HG02852 (cell line): ENCODE data around the gene NFIC.

ENCODE experiments used
- ATAC-seq: cut with Tn5 transposase; IDR thresholded peaks from one replicate; pipeline ENCODE4 v1.9.1; 2021; ENCODE audit warnings: mild to moderate bottlenecking, moderate library complexity; ENCODE audit not compliant: unreplicated experiment

Gene NFIC

DNA sequence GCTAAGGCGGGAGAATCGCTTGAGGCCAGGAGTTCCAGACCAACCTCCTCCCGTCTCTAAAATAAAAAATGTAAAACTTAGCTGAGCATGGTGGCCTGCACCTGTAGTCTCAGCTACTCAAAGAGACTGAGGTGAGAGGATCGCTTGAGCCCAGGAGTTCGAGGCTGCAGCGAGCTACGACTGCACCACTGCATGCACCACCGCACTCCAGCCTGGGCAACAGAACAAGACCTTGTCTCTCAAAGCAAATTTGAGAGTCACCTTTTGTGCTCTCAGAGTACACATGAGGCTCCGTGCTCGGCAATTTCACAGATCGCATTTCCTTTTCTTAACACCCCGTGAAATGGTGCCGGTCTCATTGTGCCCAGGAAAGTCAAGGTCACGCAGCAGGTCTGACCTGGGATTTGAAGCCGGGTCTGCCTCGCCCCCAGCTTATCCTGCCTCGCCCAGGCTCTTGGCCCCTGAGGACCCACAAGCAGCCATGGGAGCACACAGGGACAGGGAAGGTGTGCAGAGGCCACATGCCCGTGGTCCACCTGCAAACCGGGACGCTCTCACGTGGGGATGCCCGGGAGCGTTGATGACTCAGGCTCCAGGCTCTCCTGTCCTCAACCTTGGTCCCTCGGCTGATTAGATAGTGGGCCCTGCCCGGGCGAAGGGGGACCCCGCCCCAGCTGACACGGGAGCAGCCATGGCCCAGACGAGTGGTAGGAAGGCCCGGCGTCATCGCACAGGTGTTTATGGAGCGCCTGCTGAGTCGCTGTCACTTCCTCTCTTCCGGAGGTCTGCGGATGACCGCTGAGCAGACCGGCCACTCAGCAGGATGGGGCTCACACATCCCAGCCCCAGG, 115.1 kb downstream of the NFIC start:
- ATAC-seq: no peak

DNA sequence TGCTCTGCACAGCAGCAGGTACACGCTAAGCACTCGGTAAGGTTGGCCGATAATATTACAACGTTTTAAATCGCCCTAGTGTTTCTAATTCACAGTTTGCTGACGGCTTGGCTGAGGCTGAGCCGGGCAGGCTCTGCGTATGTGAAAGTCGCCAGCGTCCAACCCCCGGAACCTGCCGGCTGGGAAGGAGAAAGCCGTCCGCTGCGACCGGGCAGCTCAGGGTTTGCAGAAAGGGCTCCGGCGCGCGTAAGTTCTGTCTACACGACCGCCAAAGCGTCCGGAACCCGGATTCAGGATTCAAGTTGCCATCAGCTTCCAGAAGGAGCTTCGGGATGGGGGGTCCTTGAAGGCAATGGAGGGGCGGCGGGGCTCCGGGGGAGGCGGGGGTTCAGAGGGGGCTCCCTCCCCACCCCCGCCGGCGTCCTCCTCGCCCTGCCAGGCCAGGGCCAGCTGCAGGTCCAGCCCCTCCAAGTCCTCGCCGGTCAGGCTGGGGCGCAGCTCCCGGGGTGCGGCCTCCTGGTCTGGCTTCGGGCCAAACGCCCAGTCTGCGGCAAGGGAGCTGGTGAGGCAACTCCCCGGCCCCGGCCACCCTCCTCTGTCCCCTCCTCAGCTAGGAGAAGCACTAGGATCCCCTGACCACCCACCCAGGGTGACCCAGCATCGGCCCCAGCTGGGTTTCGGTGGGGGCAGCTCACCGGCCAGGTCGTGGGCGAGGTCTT, 116.3 kb downstream of the NFIC start:
- ATAC-seq: no peak

DNA sequence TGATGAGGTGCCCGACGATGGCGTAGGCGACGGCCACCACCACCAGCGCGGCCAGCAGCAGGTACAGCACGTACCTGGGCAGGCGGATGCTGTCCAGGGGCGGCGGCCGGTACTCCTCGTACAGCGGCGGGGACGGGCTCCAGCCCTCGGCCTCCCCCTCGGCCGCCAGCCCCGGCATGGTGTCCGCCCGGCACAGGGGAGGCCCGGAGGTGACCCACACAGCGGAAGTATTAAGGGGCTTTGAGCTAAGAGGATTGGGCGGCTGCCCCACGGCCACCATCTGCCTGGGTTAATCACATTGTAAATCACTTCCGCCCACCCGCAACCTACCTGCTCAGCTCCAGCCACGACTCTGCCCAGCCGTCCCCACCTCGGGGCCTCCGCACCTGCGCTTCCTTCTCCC, 116.8 kb downstream of the NFIC start, which contains the start of gene SMIM44:
Gene SMIM44, minus strand, starts transcription at position 216 of the 403 bp plus-strand sequence. Its CDS starts 38 bp downstream, at position 178.
- no peak for ATAC-seq

DNA sequence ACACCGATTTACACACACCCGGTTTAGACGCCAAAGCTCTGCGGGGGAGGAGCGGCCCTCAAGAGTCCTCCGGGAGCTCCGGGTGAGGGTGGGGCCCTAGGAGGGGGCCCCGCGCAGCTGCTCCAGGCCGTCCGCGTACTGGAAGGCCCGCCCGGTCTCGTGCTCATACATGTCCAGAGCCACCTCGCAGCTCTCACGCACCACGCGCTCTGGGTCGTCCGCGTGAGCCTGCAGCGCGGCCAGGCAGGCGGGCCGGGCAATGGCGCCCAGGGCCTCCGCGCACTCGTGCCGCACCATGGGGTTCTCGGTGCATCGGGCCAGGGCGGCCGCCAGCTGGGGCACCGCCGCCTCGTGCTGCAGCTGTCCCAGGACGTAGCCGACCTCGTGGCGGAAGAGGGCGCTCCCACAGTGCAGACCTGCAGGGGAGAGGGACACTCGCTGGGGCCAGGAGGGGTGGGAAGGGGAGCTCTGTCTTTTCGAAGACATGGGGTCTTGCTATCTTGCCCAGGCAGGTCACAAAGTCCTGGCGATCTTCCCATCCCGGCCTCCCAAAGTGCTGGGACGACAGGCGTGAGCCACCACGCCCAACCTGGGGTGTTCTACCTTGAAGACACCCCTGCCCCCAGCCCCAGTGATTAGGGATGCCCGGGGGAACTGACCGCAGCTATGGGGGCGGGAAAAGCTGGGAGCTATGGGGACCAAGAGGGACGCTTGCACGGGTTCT, 125.2 kb downstream of the NFIC start:
- no peak for ATAC-seq

DNA sequence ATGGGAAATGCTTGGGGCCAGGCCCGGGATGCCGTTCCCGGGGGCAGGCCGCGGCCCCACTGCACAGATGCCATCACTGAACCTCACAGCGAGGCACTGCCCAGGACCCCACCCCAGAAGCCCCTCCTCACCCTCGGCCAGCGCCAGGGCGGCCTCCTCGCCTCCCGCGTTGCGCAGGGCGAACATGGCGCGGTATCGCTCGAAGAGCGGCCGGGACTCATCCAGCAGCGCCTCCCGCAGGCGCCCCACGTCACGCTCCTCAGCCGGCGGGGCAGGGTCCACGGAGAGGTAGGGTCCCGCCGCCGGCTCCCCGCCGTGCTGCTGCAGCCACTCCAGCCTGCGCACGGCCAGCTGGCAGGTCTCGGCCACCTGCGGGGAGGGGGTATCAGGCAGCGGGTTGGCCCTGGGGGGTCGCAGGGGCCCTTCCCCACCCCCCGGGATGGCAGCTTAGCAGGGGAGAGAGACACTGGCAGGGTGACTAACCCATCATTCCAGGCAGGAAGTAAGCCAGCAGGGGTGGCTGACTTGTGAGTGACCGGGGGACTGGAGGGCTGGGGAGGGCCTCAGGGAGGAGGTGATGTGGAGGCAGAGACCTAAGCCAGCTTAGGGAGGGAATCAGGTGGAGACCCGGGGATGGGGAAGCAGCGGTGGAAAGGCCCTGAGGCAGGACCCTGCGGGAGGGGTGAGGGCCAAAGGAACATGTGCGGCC, 125.9 kb downstream of the NFIC start:
- ATAC-seq: no peak

DNA sequence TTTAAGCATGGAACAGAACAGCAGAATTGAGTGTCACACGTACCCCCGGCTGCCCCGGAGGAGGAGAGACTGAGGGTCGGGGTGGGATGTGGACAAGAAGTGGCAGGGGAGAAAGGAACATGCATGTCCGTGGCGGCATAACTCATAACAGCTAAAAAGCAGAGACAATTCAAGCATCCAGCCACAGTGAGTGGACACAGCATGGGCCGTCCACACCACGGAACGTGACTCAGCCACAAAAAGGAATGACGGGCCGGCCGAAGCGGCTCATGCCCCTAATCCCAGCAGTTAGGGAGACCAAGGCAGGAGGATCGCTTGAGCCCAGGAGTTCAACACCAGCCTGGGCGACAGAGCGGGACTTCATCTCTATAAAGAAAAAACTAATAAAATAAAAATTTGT, 126.5 kb downstream of the NFIC start:
- ATAC-seq: no peak

DNA sequence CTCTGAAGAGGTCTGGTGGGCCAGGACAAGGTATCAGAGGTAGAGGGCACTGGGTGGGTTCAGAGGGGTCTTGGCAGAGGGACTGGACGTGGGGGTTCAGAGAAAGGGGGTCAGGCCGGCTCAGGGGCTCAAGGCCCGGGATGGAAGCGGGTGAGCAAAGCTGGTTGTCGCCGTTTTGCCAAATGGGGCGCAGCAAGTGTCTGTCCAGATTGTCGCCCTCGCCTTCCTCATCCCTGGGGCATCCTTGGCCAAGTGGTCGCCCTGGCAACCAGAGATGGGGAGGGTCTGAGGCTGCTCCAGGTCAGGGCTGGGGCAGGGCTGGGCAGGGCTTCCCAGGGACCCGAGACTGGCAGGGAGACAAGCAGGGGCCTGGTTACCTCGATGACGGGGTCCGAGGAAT, 127.3 kb downstream of the NFIC start:
- ATAC-seq: no peak

DNA sequence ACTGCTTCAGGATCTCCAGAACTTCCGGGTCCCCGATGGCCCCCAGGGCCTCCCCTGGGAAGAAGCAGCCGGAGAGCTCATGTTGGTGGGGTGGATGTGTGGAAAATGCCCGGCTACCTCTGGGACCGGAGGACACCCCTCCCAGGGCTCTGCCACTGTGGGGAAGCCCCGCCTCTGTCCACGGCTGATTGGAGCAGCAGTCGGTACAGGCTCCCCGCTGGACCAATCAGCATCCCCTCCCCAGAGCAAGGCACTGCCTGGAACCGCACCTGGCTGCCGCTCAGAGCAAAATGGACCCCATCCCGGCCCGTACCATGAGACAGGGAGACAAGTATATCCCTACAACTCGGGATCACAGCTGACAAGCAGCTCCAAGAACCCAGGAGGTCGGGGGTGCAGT, 127.7 kb downstream of the NFIC start:
- no peak for ATAC-seq

DNA sequence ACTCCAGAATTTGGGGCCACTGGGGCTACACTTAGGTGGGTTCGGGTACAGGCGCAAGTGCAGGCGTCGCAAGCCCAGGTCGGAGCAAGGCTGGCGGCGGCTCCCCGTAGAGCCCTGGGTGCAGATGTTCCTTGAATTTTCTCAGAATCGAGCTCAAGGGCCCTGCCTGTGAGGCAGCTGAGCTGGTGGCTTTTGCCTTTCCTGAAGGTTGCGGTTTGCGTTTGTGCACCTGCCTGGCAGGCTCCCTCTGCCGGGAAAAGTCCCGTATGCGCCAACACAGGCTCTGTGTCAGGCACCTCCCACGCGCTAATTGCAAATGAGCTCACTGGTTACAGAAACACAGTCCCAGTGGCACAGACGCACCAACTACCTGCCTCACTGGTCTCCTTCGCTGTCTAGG, 128.2 kb downstream of the NFIC start:
- ATAC-seq: no peak

DNA sequence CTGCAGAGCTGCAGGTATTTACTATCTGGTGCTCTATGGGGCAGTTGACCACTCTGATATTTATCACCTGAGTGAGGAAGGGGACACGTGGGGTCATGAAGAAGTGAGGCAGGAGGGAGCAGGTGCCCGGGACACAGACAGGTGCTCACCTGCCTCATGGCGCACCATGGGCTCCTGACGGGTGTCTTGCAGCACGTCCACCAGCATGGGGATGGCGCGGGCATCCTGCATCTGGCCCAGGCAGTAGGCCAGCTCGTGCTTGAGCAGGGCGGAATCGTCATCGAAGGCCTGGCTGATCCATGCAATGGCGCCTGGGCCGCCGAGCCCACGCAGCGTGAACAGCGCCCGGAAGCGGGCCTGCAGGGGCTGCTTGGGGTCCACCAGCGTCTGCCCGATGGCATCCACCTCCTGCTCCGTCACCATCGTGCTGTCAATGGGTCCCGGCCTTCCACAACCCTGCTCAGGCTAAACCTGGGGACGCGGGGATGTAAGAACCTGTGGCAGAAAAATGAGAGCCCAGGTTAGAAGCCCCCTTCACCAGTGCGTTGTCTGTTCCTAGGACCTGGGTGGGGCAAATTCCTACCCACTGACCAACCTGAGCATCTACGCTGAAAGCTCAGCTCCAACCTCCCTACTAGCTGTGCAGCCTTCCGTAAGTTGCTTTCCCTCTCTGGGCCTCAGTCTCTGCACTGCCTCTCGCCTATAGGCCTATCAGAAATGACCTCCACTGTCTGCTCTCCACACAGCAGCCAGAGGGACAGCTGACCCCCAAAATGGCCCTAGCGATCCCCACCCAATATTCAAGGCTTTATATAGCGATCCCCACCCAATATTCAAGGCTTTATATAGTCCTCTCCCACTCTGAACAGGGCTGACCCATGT, 130.2 kb downstream of the NFIC start:
- no peak for ATAC-seq

DNA sequence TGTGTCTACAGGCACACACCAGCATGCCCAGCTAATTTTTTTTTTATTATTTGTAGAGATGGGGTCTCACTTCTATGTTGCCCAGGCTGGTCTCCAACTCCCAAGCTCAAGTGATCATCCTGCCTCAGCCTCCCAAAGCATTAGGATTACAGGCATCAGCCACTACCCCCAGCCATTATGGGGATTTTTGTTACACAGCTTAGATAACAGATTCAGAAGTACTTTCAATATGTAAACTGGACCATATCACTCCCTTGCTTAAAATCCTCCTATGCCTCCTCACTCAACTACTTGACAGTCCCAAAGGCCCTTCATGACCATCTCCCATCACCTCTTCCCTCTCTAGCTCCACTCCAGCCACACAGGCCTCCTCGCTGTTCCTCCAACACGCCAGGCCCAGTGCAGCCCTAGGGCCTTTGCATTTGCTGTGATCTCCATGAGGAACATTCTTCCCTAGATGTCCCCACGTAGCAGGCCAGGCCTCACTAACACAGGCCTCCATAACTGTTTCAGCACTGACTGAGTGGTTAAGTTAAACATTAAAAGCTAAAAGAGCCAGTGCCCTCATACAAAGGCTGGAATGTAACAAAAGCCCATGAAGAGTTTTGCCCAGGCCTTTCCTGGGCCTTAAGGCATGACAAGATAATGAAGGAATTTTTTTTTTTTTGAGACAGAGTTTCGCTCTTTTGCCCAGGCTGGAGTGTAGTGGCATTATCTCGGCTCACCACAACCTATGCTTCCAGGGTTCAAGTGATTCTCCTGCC, 131.6 kb downstream of the NFIC start:
- ATAC-seq: no peak

DNA sequence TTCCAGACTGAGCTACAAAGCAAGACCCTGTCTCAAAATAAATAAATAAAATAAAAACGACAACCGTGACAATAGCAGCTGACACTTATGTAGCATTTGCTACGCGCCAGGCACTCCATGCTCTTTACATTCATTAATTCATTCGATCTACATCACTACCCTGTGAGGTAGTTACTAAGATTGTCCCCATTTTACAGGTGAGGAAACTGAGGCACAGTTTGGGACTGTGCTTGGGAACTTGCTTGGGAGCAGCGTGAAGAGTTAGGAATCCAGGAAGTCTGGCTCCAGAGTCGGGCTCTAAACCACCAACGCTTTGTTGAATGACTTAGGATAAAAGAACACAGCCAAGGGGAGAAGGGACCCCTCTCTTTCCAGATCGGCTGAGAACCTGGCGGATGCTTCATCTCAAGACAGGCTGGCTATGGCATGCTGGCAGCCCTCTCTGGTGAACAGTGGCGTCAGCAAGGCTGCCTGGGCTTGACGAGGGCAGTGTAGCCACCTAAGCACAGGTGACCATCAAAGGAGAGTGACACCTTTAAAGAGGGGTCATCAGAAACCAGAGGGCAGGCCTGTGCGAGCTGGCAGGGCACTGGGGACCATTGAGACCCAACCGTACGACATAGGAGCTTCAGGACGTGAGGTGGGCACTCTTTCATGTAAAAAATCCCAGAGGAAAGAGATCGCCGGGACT, 133.5 kb downstream of the NFIC start:
- ATAC-seq: no peak

DNA sequence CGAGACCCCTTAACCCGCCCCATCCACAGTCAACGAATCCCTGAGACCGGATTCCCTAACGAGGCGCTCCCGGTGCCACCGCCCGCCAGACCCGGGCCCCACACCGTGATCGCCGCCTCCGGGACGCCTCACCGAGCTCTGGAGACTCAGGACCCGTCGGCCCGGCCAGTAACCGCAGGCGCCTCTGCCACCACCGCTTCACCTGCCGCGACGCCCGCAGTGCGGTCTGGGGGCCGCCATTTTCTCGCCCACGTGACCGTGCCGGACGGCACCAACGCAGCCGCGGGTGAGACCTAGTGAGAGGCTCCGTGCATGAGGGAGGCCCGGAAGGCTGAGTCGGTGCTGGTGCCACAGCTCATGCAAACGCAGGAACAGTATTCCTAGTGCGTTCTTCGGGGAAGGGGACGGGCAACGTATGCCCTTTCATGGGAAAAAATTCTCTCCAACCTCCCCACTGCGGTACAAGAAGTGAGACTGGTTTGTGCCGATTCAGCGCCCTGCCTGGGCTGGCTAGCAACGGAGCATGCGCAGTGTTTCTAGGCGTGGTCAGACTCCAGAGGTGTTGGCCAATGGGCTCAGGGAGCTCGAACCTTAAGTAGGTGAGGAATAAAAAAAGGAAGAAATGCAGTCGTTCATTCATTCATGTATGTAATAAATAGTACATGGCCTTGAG, 134.2 kb downstream of the NFIC start, which contains the start of gene DOHH:
Gene DOHH, minus strand, starts transcription at position 246 of the 673 bp plus-strand sequence. CDS start 3,860 bp downstream, outside the sequence.
- peak; percentile 84 for ATAC-seq

DNA sequence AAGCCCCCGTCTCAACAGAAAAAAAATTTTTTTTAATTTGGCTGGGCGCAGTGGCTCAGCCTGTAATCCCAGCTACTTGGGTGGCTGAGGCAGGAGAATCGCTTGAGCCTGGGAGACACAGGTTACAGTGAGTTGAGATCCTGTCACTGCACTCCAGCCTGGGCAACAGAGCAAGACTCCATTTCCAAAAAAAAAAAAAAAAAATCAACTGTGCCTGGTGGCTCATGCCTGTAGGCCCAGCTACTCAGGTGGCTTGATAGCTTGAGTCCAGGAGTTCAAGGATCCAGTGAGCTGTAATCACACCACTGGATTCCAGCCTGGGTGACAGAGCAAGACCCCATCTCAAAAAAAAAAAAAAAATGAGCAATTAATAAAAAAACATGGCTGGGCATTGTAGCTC, 135.4 kb downstream of the NFIC start:
- ATAC-seq: no peak

DNA sequence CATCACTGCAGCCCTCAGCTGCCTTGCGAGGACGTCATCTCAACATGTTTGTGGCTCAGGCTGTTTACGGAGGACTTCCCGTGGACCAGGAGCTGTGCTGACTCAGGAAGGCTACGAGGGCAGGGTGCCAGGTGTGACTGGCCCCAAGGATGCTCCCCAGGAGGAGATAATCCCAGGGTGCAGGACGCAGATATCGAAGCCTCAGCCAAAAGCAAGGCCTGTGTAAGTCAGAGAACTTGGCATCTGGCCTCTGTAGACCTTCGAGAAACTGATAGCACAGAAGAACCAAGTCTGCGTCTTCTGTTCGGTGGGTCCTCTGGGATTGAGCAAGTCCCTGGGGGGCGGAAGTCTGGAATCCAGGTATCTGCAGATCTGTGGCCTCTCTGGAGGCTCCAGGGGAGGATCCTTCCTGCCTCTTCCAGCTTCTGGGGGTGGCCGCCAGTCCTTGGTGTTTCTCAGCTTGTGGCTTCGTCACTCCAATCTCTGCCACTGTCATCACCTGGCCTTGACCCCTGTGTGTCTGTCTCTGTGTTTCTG, 136.7 kb downstream of the NFIC start:
- ATAC-seq: no peak

DNA sequence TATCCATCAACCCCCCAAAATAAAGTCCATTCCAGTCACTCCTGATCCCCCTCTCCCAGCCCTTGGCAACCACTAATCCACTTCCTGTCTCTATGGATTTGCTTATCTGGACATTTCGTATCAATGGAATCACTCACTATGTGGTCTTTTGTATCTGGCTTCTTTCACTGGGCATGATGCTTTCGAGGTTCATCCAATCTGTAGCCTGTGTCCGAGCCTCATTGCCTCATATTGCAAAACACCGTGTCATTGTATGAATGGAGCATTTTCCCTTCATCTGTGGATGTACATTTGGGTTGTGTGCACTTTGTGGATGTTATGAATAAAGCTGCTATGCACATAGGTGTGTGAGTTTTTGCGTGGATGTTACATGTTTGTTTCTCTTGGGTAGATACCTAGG, 138.4 kb downstream of the NFIC start:
- ATAC-seq: no peak

DNA sequence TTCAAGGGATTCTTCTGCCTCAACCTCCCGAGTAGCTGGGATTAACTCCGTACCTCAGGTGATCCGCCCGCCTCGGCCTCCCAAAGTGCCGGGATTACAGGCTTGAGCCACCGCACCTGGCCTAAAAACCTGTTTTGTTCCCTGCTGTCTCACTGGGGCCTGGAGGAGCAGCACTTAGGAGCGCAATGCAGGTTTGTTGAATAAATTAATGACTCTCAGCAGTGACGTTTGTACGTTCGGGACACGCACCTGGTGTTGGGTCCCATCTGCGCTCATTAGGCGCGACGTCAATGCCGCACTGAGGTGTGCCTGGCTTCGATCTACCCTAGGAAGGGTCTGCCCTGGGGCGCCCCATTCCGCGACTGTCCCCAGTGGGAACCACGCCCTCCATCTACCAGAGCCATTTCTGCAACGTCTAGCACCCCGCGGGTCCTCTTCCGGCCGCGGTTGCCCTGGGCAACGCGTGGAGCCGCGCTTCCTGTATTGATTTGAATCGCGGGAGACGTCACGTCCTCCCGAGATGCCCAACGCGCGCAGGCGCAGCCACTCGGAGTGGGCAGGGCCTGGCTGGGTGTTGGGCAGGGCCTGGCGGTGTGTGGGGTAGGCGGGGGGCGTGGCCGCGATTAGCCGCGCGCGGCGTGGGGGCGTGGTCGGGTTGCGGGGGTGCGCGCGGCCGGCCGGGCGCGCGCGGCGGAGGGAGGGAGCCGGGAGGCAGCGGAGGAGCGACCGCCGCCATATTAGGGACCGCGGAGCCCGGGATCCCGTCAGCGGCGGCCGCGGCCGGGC, 139.4 kb downstream of the NFIC start, which contains the start of gene FZR1:
Gene FZR1, plus strand, starts transcription at position 714 of the 786 bp plus-strand sequence. CDS start 16,679 bp downstream, outside the sequence.
- peak; percentile 87 for ATAC-seq
